H1 (cell line): ENCODE results near the gene GTF2F1. TPM values are rescaled to one million over a fixed set of nuclear protein-coding genes. Genes with fewer than 3 reads are reported as not detected.

Experiments
- CTCF ChIA-PET: fragments of 300-600 bp; sonication (Branson Sonifier 250); formaldehyde crosslinking; loops from one replicate; lab custom pipeline; 2021; ENCODE audit not compliant: partially characterized antibody; lab: Charles Lee
- POLR2A ChIA-PET: fragments of 300-600 bp; sonication (Branson Sonifier 250); formaldehyde crosslinking; loops from one replicate; lab custom pipeline; 2021; ENCODE audit warnings: inconsistent platforms; ENCODE audit not compliant: partially characterized antibody; lab: Charles Lee
- DNase-seq, 2 experiments: peaks; one replicate each; pipeline versions ENCODE4 v3.0.0 to v3.0.0-alpha.2; 2010 to 2022; ENCODE audit warnings: low spot score in 2 of 2, low read depth in 1 of 2, mixed read lengths in 1 of 2
- FAIRE-seq: peaks from 2 replicates; lab custom pipeline; 2011; peaks lifted over from hg19 to GRCh38; lab: Jason Lieb, UNC
- H2AFZ ChIP-seq: 2 replicates; pipeline ENCODE4 v1.8.1; 2012; ENCODE audit warnings: low read length, inconsistent platforms
- H2AK5ac ChIP-seq: 2 replicates; pipeline ENCODE4 v1.6.1; 2013; ENCODE audit warnings: low read depth, low read length
- H2BK120ac ChIP-seq: replicated peaks from 2 replicates; pipeline ENCODE3; 2013; ENCODE audit warnings: low read depth, low read length, inconsistent platforms
- H2BK12ac ChIP-seq: 2 replicates; pipeline ENCODE4 v1.6.1; 2013; ENCODE audit warnings: low read depth, low read length
- H2BK15ac ChIP-seq: 2 replicates; pipeline ENCODE4 v1.6.1; 2013; ENCODE audit warnings: low read length
- H2BK20ac ChIP-seq: 2 replicates; pipeline ENCODE4 v1.6.1; 2013; ENCODE audit warnings: low read length
- H2BK5ac ChIP-seq: 2 replicates; pipeline ENCODE4 v1.6.1; 2013; ENCODE audit warnings: low read depth, low read length
- H3K14ac ChIP-seq: 2 replicates; pipeline ENCODE4 v1.6.1; 2013; ENCODE audit warnings: inconsistent platforms; ENCODE audit not compliant: insufficient read length
- H3K18ac ChIP-seq: 2 replicates; pipeline ENCODE4 v1.6.1; 2013; ENCODE audit warnings: low read length; ENCODE audit errors: extremely low read depth
- H3K23ac ChIP-seq: 2 replicates; pipeline ENCODE4 v1.6.1; 2013; ENCODE audit warnings: inconsistent platforms; ENCODE audit not compliant: insufficient read length
- H3K23me2 ChIP-seq: 2 replicates; pipeline ENCODE4 v1.6.1; 2013; ENCODE audit warnings: low read depth, low read length
- H3K27ac ChIP-seq: 2 replicates; pipeline ENCODE4 v1.6.1; 2011; ENCODE audit warnings: low read depth, low read length, inconsistent platforms
- H3K27me3 ChIP-seq, 4 experiments: replicated peaks in 1 of 4; 1 replicate in 1 of 4; 2 replicates in 3 of 4; pipeline versions ENCODE4 v1.6.1 to v1.8.1; 2011 to 2013; ENCODE audit warnings: low read length in 3 of 4, mild to moderate bottlenecking in 3 of 4, inconsistent platforms in 2 of 4, mixed read lengths in 2 of 4, moderate library complexity in 1 of 4; ENCODE audit not compliant: control insufficient read depth in 3 of 4, insufficient read depth in 3 of 4; ENCODE audit errors: extremely low read depth in 1 of 4
- H3K36me3 ChIP-seq, 4 experiments: 2 replicates each; pipeline versions ENCODE4 v1.6.1 to v1.8.1; 2011 to 2013; ENCODE audit warnings: mild to moderate bottlenecking in 4 of 4, low read length in 3 of 4, moderate library complexity in 2 of 4, control low read depth in 1 of 4, inconsistent platforms in 1 of 4; ENCODE audit not compliant: insufficient read depth in 4 of 4, control insufficient read depth in 2 of 4
- H3K4ac ChIP-seq: replicated peaks from 2 replicates; pipeline ENCODE3; 2013; ENCODE audit warnings: low read length, low read depth, mixed read lengths, inconsistent platforms; ENCODE audit not compliant: insufficient read length
- H3K4me1 ChIP-seq, 4 experiments: replicated peaks in 1 of 4; 1 replicate in 1 of 4; 2 replicates in 3 of 4; pipeline versions ENCODE4 v1.6.1 to v1.8.1; 2011 to 2013; ENCODE audit warnings: low read length in 3 of 4, inconsistent platforms in 2 of 4, mixed read lengths in 1 of 4; ENCODE audit not compliant: insufficient read depth in 4 of 4, control insufficient read depth in 3 of 4
- H3K4me2 ChIP-seq, 2 experiments: 2 replicates each; pipeline versions ENCODE4 v1.6.1 to v1.8.1; 2011 to 2013; ENCODE audit warnings: low read depth in 2 of 2, low read length in 2 of 2, control low read depth in 1 of 2, inconsistent platforms in 1 of 2, mild to moderate bottlenecking in 1 of 2; ENCODE audit not compliant: insufficient read depth in 1 of 2
- H3K4me3 ChIP-seq, 4 experiments: fragments of 200-600, 300-600 bp in 1 of 4; sonication (generic), shearing (Covaris generic), sonication (Bioruptor Twin) in 1 of 4; 2 replicates each; pipeline versions ENCODE4 v1.5.1 to v1.8.1; 2011 to 2016; ENCODE audit warnings: low read length in 4 of 4, low read depth in 3 of 4, control low read depth in 2 of 4, inconsistent platforms in 2 of 4, mild to moderate bottlenecking in 2 of 4, mixed read lengths in 1 of 4, moderate library complexity in 1 of 4; ENCODE audit not compliant: insufficient read depth in 2 of 4; ENCODE audit errors: extremely low read depth in 1 of 4
- H3K56ac ChIP-seq: replicated peaks from 2 replicates; pipeline ENCODE3; 2013; ENCODE audit warnings: low read depth, mild to moderate bottlenecking, mixed read lengths, low read length, inconsistent platforms; ENCODE audit not compliant: insufficient read length
- H3K79me1 ChIP-seq: 2 replicates; pipeline ENCODE4 v1.6.1; 2013; ENCODE audit warnings: low read depth, low read length, control low read depth
- H3K79me2 ChIP-seq, 2 experiments: 2 replicates each; pipeline versions ENCODE4 v1.6.1 to v1.8.1; 2012 to 2013; ENCODE audit warnings: low read length in 2 of 2, mild to moderate bottlenecking in 2 of 2, inconsistent platforms in 1 of 2; ENCODE audit not compliant: insufficient read depth in 2 of 2, control insufficient read depth in 1 of 2
- H3K9ac ChIP-seq, 4 experiments: replicated peaks in 1 of 4; 1 replicate in 1 of 4; 2 replicates in 3 of 4; pipeline versions ENCODE4 v1.6.1 to v1.8.1; 2011 to 2013; ENCODE audit warnings: low read depth in 3 of 4, low read length in 3 of 4, control low read depth in 2 of 4, mild to moderate bottlenecking in 2 of 4, moderate library complexity in 2 of 4, inconsistent platforms in 1 of 4; ENCODE audit errors: extremely low read depth in 1 of 4
- H3K9me3 ChIP-seq, 2 experiments: 2 replicates each; pipeline versions ENCODE4 v1.6.1 to v1.8.1; 2012 to 2013; ENCODE audit warnings: mild to moderate bottlenecking in 2 of 2, moderate library complexity in 2 of 2, control low read depth in 1 of 2, inconsistent platforms in 1 of 2, low read depth in 1 of 2, low read length in 1 of 2, mixed read lengths in 1 of 2; ENCODE audit not compliant: insufficient read depth in 2 of 2
- H4K20me1 ChIP-seq, 2 experiments: replicated peaks in 1 of 2; 2 replicates each; pipeline versions ENCODE3 to v1.8.1; 2011 to 2013; ENCODE audit warnings: inconsistent platforms in 2 of 2, low read length in 2 of 2, mild to moderate bottlenecking in 1 of 2; ENCODE audit not compliant: insufficient read depth in 2 of 2, control insufficient read depth in 1 of 2
- H4K5ac ChIP-seq: 2 replicates; pipeline ENCODE4 v1.6.1; 2013; ENCODE audit warnings: low read length, low read depth, mixed read lengths, inconsistent platforms; ENCODE audit not compliant: insufficient read length
- H4K8ac ChIP-seq: 2 replicates; pipeline ENCODE4 v1.8.0; 2013; ENCODE audit warnings: mild to moderate bottlenecking, moderate library complexity, low read length, inconsistent platforms; ENCODE audit not compliant: insufficient read depth; ENCODE audit errors: extremely low read depth
- H4K91ac ChIP-seq: replicated peaks from 2 replicates; pipeline ENCODE3; 2013; ENCODE audit warnings: low read length, mixed read lengths, inconsistent platforms; ENCODE audit not compliant: insufficient read length
- JUND ChIP-seq: IDR thresholded peaks from 2 replicates; pipeline ENCODE4 v1.6.1; 2011; ENCODE audit warnings: mild to moderate bottlenecking, improper control_type of control experiment, low read length
- MAFK ChIP-seq: IDR thresholded peaks from 2 replicates; pipeline ENCODE4 v1.6.1; 2012; ENCODE audit warnings: low read depth, mild to moderate bottlenecking, improper control_type of control experiment, low read length
- WGBS, 2 experiments: shearing (Covaris generic) in 1 of 2; methylation state at CpG; one replicate each; pipeline versions ENCODE4 v1.1.6 to v1.1.7; 2013 to 2015; ENCODE audit warnings: low lambda C conversion rate in 2 of 2, mixed read lengths in 2 of 2, inconsistent platforms in 1 of 2, low coverage in 1 of 2, missing lambda C conversion rate in 1 of 2; ENCODE audit not compliant: insufficient replicate concordance in 2 of 2, insufficient coverage in 1 of 2, insufficient read length in 1 of 2; ENCODE audit errors: extremely low coverage in 1 of 2, missing lambda C conversion rate in 1 of 2; 5-methylcytosine and 5-hydroxymethylcytosine counted together
- polyA plus RNA-seq, 7 experiments: library from polyadenylated mRNA; depleted of rRNA in 3 of 7; stranded (reverse) in 5 of 7; unstranded in 2 of 7; fragments of >200 nt in 5 of 7; fragments of 200-250 nt in 2 of 7; gene quantifications; 1 replicate in 5 of 7; 2 replicates in 1 of 7; 4 replicates in 1 of 7; pipeline versions ENCODE4 v1.2.1 to v1.2.3, GENCODE V29; 2011 to 2013; ENCODE audit warnings: missing spikeins in 2 of 7, mixed read lengths in 2 of 7
- total RNA-seq: library from RNA; stranded (reverse); fragmentation: NEBNext Ultra II Directional; extraction: Animal tissue kit (Norgen Biotek cat#: 25700); gene quantifications from 2 replicates; pipeline ENCODE4 v1.2.1, GENCODE V29; 2021

GTF2F1 gene
- total and polyA plus RNA-seq, 2 of the 8 experiments (the other 6 are each of a cell fraction or from before 2014, with no cell fraction given) = 29.3 to 56.3 TPM

DNA sequence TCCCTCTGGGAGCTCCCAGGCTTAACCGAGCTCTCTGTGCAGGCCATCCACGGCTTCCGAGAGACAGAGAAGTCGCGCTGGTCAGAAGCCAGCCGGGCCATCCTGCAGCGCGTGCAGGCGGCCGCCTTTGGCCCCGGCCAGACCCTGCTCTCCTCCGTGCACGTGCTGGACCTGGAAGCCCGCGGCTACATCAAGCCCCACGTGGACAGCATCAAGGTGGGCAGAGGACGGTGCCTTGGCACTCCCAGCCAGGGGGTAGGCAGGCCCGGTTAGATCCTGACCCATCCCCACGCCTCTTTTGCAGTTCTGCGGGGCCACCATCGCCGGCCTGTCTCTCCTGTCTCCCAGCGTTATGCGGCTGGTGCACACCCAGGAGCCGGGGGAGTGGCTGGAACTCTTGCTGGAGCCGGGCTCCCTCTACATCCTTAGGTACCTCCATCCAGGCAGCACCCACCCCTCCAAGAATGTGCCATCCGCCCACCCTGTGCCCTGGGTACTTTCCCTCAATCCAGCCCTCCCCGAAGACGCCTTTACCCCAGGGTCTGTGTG, 18.7 kb downstream of the GTF2F1 start:
- Histone ChIP-seq H3K4me2 (peak overlapping the region; percentile 50 to 74), H3K27me3 (no peaks in the 10 kb centered on the region), H2BK20ac (no peak overlapping the region), H3K4ac (no peak overlapping the region), H2AFZ (no peak overlapping the region), H3K23me2 (peaks cover 4% of the 10 kb centered on the region; the same call in 1 of the 2 replicates), H2BK120ac (no peak overlapping the region), H2AK5ac (0 out of 2 replicates have a peak overlapping the region, but pooled peaks have one; percentile 39), H4K8ac (peak overlapping the region; percentile 22; the same call in 1 of the 2 replicates), H3K14ac (no peak overlapping the region), H4K91ac (peak overlapping the region; percentile 41), H4K20me1 (peaks cover 0 to 6% of the 10 kb centered on the region in 2 experiments), H3K18ac (peak overlapping the region; percentile 83), H2BK5ac (peak overlapping the region; percentile 67; the same call in 1 of the 2 replicates), H3K79me2 (no peaks in the 10 kb centered on the region), H2BK12ac (no peak overlapping the region), H4K5ac (no peak overlapping the region), H3K27ac (peak overlapping the region; percentile 30), H3K4me3 (peak overlapping the region in 3 of 4 experiments; percentile 26 to 52 (median 33); a peak in 4 of 8 replicates), H3K79me1 (no peaks in the 10 kb centered on the region), H2BK15ac (0 out of 2 replicates have a peak overlapping the region, but pooled peaks have one; percentile 0), H3K36me3 (peaks cover 0 to 9% (median 2%) of the 10 kb centered on the region in 4 experiments; a peak in 3 of 8 replicates), H3K9me3 (no peaks in the 10 kb centered on the region), H3K56ac (peak overlapping the region; percentile 60), H3K23ac (no peak overlapping the region), H3K4me1 (peaks cover 0 to 11% (median 7%) of the 10 kb centered on the region in 4 experiments; a peak in 5 of 7 replicates), H3K9ac (no peak overlapping the region; a peak in 1 of 7 replicates)
- FAIRE-seq (no peak), DNase-seq (no peak)
- TF ChIP-seq MAFK (no peak), JUND (no peak)
- ChIA-PET POLR2A (interaction anchor here (1.0 to 9.9 kb wide), 4 partner anchors 14 to 546 kb away, joined by 3 to 81 read pairs (median 10); partner anchors contain the start of genes CLPP and GTF2F1), CTCF (interaction anchor here (0.7 kb wide), 1 partner anchor 175 kb away, joined by 3 read pairs; no protein-coding TSS in a partner anchor)
- WGBS, 2 experiments = 81% methylated on average over 25 of the region's 29 CpGs; no CpG with 5 or more reads in 1 of the 2 experiments
